Measurements from ENCODE around the gene PUS7L.

Gene PUS7L

DNA sequence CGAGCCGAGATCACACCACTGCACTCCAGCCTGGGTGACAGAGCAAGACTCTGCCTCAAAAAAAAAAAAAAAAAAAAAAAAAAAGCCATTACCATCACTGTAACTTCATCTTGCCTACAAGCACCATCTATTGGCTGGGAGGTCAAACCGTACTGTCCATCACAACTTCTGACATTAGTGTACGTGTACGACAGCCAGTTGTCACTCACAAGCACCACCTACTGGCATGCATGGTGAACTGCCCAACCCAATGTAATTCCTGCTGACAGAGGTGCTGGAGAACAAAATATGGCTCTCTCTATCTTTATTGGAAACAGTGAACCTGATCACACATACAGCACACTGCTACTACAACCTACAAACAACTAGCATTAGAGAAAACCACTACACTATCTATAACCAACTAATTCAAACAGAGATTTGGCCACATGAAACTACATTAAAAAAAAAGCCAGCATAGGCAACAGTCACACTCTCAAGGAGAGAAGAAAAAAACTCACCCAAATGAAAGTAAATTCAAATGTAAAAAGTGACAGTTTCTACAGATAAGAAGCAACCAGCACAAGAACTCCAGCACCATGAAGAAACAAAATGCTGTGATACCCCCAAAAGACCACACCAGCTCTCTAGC lies 82.3 kb downstream of the PUS7L start:
- DNase-seq (ENCODE audit: insufficient read length, low spot score) (peak; percentile 22), FAIRE-seq (peak; percentile 89)
- TF ChIP-seq POU2F2 (IDR thresholded peaks at IDR 0.05; ENCODE audit: low read depth, low read length) = no peak
- TF ChIP-seq POLR2AphosphoS5 (IDR thresholded peaks at IDR 0.05; ENCODE audit: low read depth, low read length) = no peak
- TF ChIP-seq POLR2A (IDR thresholded peaks at IDR 0.05; ENCODE audit: low read depth, low read length) = no peak
- TF ChIP-seq TAF1 (IDR thresholded peaks at IDR 0.05; ENCODE audit: low read depth, low read length) = no peak
- TF ChIP-seq PAX5 (IDR thresholded peaks at IDR 0.05; ENCODE audit: insufficient read depth, low read length, severe bottlenecking) = no peak
- TF ChIP-seq SPI1 (IDR thresholded peaks at IDR 0.05; ENCODE audit: low read depth, low read length) = no peak

DNA sequence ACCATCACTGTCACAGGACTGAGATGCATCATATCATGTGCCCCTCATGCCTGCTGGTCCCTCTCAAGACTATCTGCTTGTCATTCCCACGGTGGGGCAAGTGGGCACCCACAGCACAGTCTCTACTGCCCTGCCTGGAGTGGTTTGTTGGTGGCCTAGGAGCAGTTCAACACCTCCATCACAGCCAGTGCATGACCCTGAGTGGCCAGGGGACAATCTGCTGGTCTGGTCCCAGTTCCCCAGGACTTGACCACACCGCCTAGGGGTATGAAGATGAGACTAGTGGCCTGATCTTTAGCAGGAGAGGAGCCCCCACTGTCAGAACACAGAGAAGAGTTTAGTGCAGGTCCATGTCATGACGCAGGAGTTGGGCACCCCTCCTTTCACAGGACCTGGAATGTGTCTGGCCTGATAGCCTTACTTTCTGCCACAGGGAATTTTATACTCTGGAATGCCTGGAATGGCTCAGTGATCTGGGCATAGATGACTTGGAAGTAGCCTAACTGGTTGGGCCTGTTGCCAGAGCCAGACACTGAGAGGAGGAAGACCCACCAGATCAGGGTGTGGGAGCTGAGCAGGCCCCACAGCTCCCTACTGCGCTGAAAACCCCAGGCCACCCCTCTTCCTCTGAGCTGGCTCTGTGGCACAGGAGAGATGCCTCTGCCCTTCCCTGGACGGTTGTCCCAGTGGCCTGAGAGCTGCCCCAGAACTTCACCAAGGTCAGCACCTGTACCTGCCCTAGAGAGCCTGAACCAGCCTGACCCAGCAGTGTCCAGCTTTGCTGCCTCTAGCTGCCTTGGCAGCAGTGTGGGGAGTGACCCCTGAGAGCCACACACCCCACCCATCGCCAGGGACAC lies 83.3 kb downstream of the PUS7L start:
- DNase-seq (ENCODE audit: insufficient read length, low spot score) = no peak
- no peak for TF ChIP-seq SPI1 (IDR thresholded peaks at IDR 0.05; ENCODE audit: low read depth, low read length)
- TF ChIP-seq POLR2A (IDR thresholded peaks at IDR 0.05; ENCODE audit: low read depth, low read length) = no peak
- TF ChIP-seq POLR2AphosphoS5 (IDR thresholded peaks at IDR 0.05; ENCODE audit: low read depth, low read length) = no peak
- TF ChIP-seq TAF1 (IDR thresholded peaks at IDR 0.05; ENCODE audit: low read depth, low read length) = no peak
- no peak for TF ChIP-seq PAX5 (IDR thresholded peaks at IDR 0.05; ENCODE audit: insufficient read depth, low read length, severe bottlenecking)
- TF ChIP-seq POU2F2 (IDR thresholded peaks at IDR 0.05; ENCODE audit: low read depth, low read length) = no peak
- no peak for FAIRE-seq

DNA sequence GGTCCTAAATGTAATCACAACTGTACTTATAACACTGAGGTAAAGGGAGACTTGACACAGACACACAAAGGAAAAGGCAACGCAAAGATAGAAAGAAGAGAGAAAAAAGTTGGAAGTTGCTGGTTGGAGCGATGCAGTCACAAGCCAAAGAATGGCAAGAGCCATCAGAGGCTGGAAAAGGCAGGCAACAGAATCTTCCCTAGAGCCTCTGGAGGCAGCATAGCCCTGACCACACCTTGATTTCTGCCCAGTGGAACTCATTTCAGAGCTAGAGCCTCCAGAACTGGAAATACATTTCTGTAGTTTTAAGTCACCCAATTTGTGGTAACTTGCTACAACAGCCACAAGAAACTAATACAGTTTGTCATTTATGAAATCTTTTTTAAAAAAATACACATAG lies 89.2 kb downstream of the PUS7L start:
- TF ChIP-seq POLR2AphosphoS5 (IDR thresholded peaks at IDR 0.05; ENCODE audit: low read depth, low read length) (no peak), TAF1 (IDR thresholded peaks at IDR 0.05; ENCODE audit: low read depth, low read length) (no peak), PAX5 (IDR thresholded peaks at IDR 0.05; ENCODE audit: insufficient read depth, low read length, severe bottlenecking) (no peak), SPI1 (IDR thresholded peaks at IDR 0.05; ENCODE audit: low read depth, low read length) (no peak), POU2F2 (IDR thresholded peaks at IDR 0.05; ENCODE audit: low read depth, low read length) (no peak), POLR2A (IDR thresholded peaks at IDR 0.05; ENCODE audit: low read depth, low read length) (no peak)
- no peak for DNase-seq (ENCODE audit: insufficient read length, low spot score)
- FAIRE-seq = no peak

Data from GM12891 (cell line).